T-helper 17 cell (primary cell): ENCODE results near the gene RABGAP1L. TPM values are rescaled to one million over a fixed set of nuclear protein-coding genes. Genes with fewer than 3 reads are reported as not detected.

Source experiments
- ATAC-seq: fragments of 150-1000 bp; cut with Tn5 transposase; 2 replicates; pipeline ENCODE4 v1.10.0; 2021; ENCODE audit warnings: mild to moderate bottlenecking, moderate library complexity
- DNase-seq, 3 donors: peaks; one replicate each; pipeline versions ENCODE4 v3.0.0 to v3.0.0-alpha.2; 2020 to 2021
- H3K9me3 ChIP-seq: one replicate; pipeline ENCODE4 v1.7.0; 2013; ENCODE audit warnings: low read length, mild to moderate bottlenecking; ENCODE audit not compliant: control insufficient read depth, poor library complexity, severe bottlenecking
- H3K27ac Mint-ChIP-seq: one replicate; pipeline ENCODE4 v1.8.0; 2022; ENCODE audit warnings: mild to moderate bottlenecking, moderate library complexity, mixed read lengths
- H3K27me3 Mint-ChIP-seq: one replicate; pipeline ENCODE4 v1.8.0; 2022; ENCODE audit warnings: mixed read lengths
- H3K36me3 Mint-ChIP-seq: one replicate; pipeline ENCODE4 v1.8.0; 2022; ENCODE audit warnings: low read depth, mixed read lengths
- H3K4me1 Mint-ChIP-seq: one replicate; pipeline ENCODE4 v1.8.0; 2022; ENCODE audit warnings: mild to moderate bottlenecking, mixed read lengths
- H3K4me3 Mint-ChIP-seq: one replicate; pipeline ENCODE4 v1.8.0; 2022; ENCODE audit warnings: mild to moderate bottlenecking, moderate library complexity, mixed read lengths
- total RNA-seq, 4 donors: library from RNA in 2 of 4; stranded (reverse) in 2 of 4; gene quantifications; one replicate each; pipeline ENCODE4 v1.2.3 and lab custom pipeline; 2022 to 2026

Gene RABGAP1L
- total RNA-seq, 2 donors from 2014 or later, result 112 to 120 TPM

- no peak overlapping the region for H3K4me3 Mint-ChIP-seq
- DNase-seq (no peak), ATAC-seq (no peak)
- peaks cover 12% of the 10 kb centered on the region for H3K4me1 Mint-ChIP-seq
- H3K36me3 Mint-ChIP-seq, result peaks cover 2% of the 10 kb centered on the region
- no peak overlapping the region for H3K27ac Mint-ChIP-seq
- H3K27me3 Mint-ChIP-seq, result no peaks in the 10 kb centered on the region
- no peaks in the 10 kb centered on the region for H3K9me3 ChIP-seq
These were observed 200.1 kb downstream of the RABGAP1L start for GRCh38 chr1:174359454-174359805.

GRCh38 chr1:174364996-174365736 is 205.8 kb downstream of the RABGAP1L start:
- H3K36me3 Mint-ChIP-seq, result peaks cover 2% of the 10 kb centered on the region
- ATAC-seq, result no peak
- peaks cover 2% of the 10 kb centered on the region for H3K4me1 Mint-ChIP-seq
- no peaks in the 10 kb centered on the region for H3K9me3 ChIP-seq
- H3K27me3 Mint-ChIP-seq, result no peaks in the 10 kb centered on the region
- no peak overlapping the region for H3K27ac Mint-ChIP-seq
- H3K4me3 Mint-ChIP-seq, result no peak overlapping the region
- no peak for DNase-seq

- no peaks in the 10 kb centered on the region for H3K4me1 Mint-ChIP-seq
- DNase-seq (no peak), ATAC-seq (no peak)
- H3K36me3 Mint-ChIP-seq, result peaks cover 3% of the 10 kb centered on the region
- H3K9me3 ChIP-seq, result no peaks in the 10 kb centered on the region
- no peaks in the 10 kb centered on the region for H3K27me3 Mint-ChIP-seq
- H3K27ac Mint-ChIP-seq, result no peak overlapping the region
- H3K4me3 Mint-ChIP-seq, result no peak overlapping the region
These were observed 207.6 kb downstream of the RABGAP1L start for GRCh38 chr1:174366946-174367345.

- Mint-ChIP-seq H3K4me3 (no peak overlapping the region), H3K27ac (peak overlapping the region; percentile 6), H3K36me3 (peaks cover 7% of the 10 kb centered on the region), H3K4me1 (peaks cover 5% of the 10 kb centered on the region), H3K27me3 (no peaks in the 10 kb centered on the region)
- ATAC-seq, result no peak
- H3K9me3 ChIP-seq, result no peaks in the 10 kb centered on the region
- no peak for DNase-seq
These were observed 208.6 kb downstream of the RABGAP1L start for GRCh38 chr1:174367892-174368291.

GRCh38 chr1:174376030-174376429 is 216.7 kb downstream of the RABGAP1L start:
- Mint-ChIP-seq H3K27ac (no peak overlapping the region), H3K27me3 (no peaks in the 10 kb centered on the region), H3K4me1 (peaks cover 7% of the 10 kb centered on the region), H3K36me3 (peaks cover 11% of the 10 kb centered on the region), H3K4me3 (no peak overlapping the region)
- DNase-seq (no peak), ATAC-seq (no peak)
- no peaks in the 10 kb centered on the region for H3K9me3 ChIP-seq

- ATAC-seq (no peak), DNase-seq (no peak)
- Mint-ChIP-seq H3K27me3 (no peaks in the 10 kb centered on the region), H3K4me3 (no peak overlapping the region), H3K36me3 (peaks cover 10% of the 10 kb centered on the region), H3K27ac (no peak overlapping the region), H3K4me1 (no peaks in the 10 kb centered on the region)
- H3K9me3 ChIP-seq, result no peaks in the 10 kb centered on the region
These were observed 232.4 kb downstream of the RABGAP1L start for GRCh38 chr1:174391716-174392115.

GRCh38 chr1:174393885-174394284 is 234.6 kb downstream of the RABGAP1L start:
- no peaks in the 10 kb centered on the region for H3K4me1 Mint-ChIP-seq
- H3K27me3 Mint-ChIP-seq, result no peaks in the 10 kb centered on the region
- no peaks in the 10 kb centered on the region for H3K9me3 ChIP-seq
- no peak overlapping the region for H3K4me3 Mint-ChIP-seq
- DNase-seq (no peak), ATAC-seq (no peak)
- H3K36me3 Mint-ChIP-seq, result peaks cover 9% of the 10 kb centered on the region
- no peak overlapping the region for H3K27ac Mint-ChIP-seq

- Mint-ChIP-seq H3K27me3 (no peaks in the 10 kb centered on the region), H3K36me3 (peaks cover 3% of the 10 kb centered on the region), H3K27ac (no peak overlapping the region), H3K4me3 (no peak overlapping the region), H3K4me1 (no peaks in the 10 kb centered on the region)
- DNase-seq (no peak), ATAC-seq (no peak)
- no peaks in the 10 kb centered on the region for H3K9me3 ChIP-seq
These were observed 237.9 kb downstream of the RABGAP1L start for GRCh38 chr1:174397261-174397660.

- H3K27ac Mint-ChIP-seq, result no peak overlapping the region
- no peak overlapping the region for H3K4me3 Mint-ChIP-seq
- peaks cover 3% of the 10 kb centered on the region for H3K36me3 Mint-ChIP-seq
- H3K9me3 ChIP-seq, result no peaks in the 10 kb centered on the region
- DNase-seq (no peak), ATAC-seq (no peak)
- H3K4me1 Mint-ChIP-seq, result no peaks in the 10 kb centered on the region
- no peaks in the 10 kb centered on the region for H3K27me3 Mint-ChIP-seq
These were observed 238.9 kb downstream of the RABGAP1L start for GRCh38 chr1:174398246-174398645.

GRCh38 chr1:174399211-174399610 is 239.9 kb downstream of the RABGAP1L start:
- Mint-ChIP-seq H3K4me3 (no peak overlapping the region), H3K27ac (no peak overlapping the region), H3K4me1 (peaks cover 3% of the 10 kb centered on the region), H3K36me3 (no peaks in the 10 kb centered on the region), H3K27me3 (no peaks in the 10 kb centered on the region)
- ATAC-seq (no peak), DNase-seq (no peak)
- no peaks in the 10 kb centered on the region for H3K9me3 ChIP-seq

- ATAC-seq (no peak), DNase-seq (no peak)
- H3K36me3 Mint-ChIP-seq, result no peaks in the 10 kb centered on the region
- H3K27me3 Mint-ChIP-seq, result no peaks in the 10 kb centered on the region
- no peak overlapping the region for H3K27ac Mint-ChIP-seq
- peaks cover 3% of the 10 kb centered on the region for H3K4me1 Mint-ChIP-seq
- H3K4me3 Mint-ChIP-seq, result no peak overlapping the region
- no peaks in the 10 kb centered on the region for H3K9me3 ChIP-seq
These were observed 241.8 kb downstream of the RABGAP1L start for GRCh38 chr1:174401075-174401474.

- H3K27me3 Mint-ChIP-seq, result no peaks in the 10 kb centered on the region
- H3K27ac Mint-ChIP-seq, result peak overlapping the region; percentile 47
- ATAC-seq (no peak), DNase-seq (no peak)
- H3K4me1 Mint-ChIP-seq, result peaks cover 6% of the 10 kb centered on the region
- H3K9me3 ChIP-seq, result peaks cover 3% of the 10 kb centered on the region
- H3K4me3 Mint-ChIP-seq, result no peak overlapping the region
- H3K36me3 Mint-ChIP-seq, result no peaks in the 10 kb centered on the region
These were observed 245.9 kb downstream of the RABGAP1L start for GRCh38 chr1:174405219-174405618.

- DNase-seq (no peak), ATAC-seq (no peak)
- H3K36me3 Mint-ChIP-seq, result no peaks in the 10 kb centered on the region
- H3K27me3 Mint-ChIP-seq, result no peaks in the 10 kb centered on the region
- H3K27ac Mint-ChIP-seq, result no peak overlapping the region
- no peak overlapping the region for H3K4me3 Mint-ChIP-seq
- peaks cover 8% of the 10 kb centered on the region for H3K4me1 Mint-ChIP-seq
- H3K9me3 ChIP-seq, result peaks cover 5% of the 10 kb centered on the region
These were observed 247.1 kb downstream of the RABGAP1L start for GRCh38 chr1:174406421-174406820.

- no peaks in the 10 kb centered on the region for H3K36me3 Mint-ChIP-seq
- no peak overlapping the region for H3K4me3 Mint-ChIP-seq
These were observed 248.3 kb downstream of the RABGAP1L start for GRCh38 chr1:174407665-174408064.

More at GRCh38 chr1:174407665-174408064, 248.3 kb downstream of the RABGAP1L start:
- H3K9me3 ChIP-seq, result peaks cover 5% of the 10 kb centered on the region
- H3K27ac Mint-ChIP-seq, result no peak overlapping the region
- H3K4me1 Mint-ChIP-seq, result peaks cover 13% of the 10 kb centered on the region
- DNase-seq (no peak), ATAC-seq (no peak)
- H3K27me3 Mint-ChIP-seq, result no peaks in the 10 kb centered on the region
